ACC112 (cell line): ENCODE results near the gene NDUFS8.
A peak's percentile ranks its signal among the peaks of the same experiment; 100 is the strongest.

Source experiments
- H2AFZ ChIP-seq: fragments of 200-600 bp; sonication (generic); one replicate; pipeline ENCODE4 v1.6.0; 2017; ENCODE audit warnings: antibody characterized with exemption, low read length; ENCODE audit not compliant: unreplicated experiment
- H3K27ac ChIP-seq: fragments of 200-600 bp; sonication (generic); 2 replicates; pipeline ENCODE4 v1.5.1; 2014; ENCODE audit warnings: low read depth, mild to moderate bottlenecking, antibody characterized with exemption, low read length, moderate library complexity
- H3K27me3 ChIP-seq: fragments of 200-600 bp; sonication (generic); 2 replicates; pipeline ENCODE4 v1.6.1; 2014; ENCODE audit warnings: mild to moderate bottlenecking, antibody characterized with exemption, low read length, moderate library complexity, mixed read lengths; ENCODE audit not compliant: insufficient read depth
- H3K36me3 ChIP-seq: fragments of 200-600 bp; sonication (generic); 2 replicates; pipeline ENCODE4 v1.6.1; 2016; ENCODE audit warnings: mild to moderate bottlenecking, antibody characterized with exemption, low read length, moderate library complexity, mixed read lengths; ENCODE audit not compliant: insufficient read depth
- H3K4me1 ChIP-seq: fragments of 200-600 bp; sonication (generic); one replicate; pipeline ENCODE4 v1.6.1; 2016; ENCODE audit warnings: low read length, mixed read lengths; ENCODE audit not compliant: insufficient read depth, unreplicated experiment, control insufficient read depth
- H3K4me3 ChIP-seq: fragments of 200-600 bp; sonication (generic); 2 replicates; pipeline ENCODE4 v1.5.1; 2014; ENCODE audit warnings: mild to moderate bottlenecking, low read depth, low read length
- H3K79me2 ChIP-seq: fragments of 200-600 bp; sonication (generic); one replicate; pipeline ENCODE4 v1.6.0; 2016; ENCODE audit warnings: low read length; ENCODE audit not compliant: control insufficient read depth, unreplicated experiment, insufficient read depth

Gene NDUFS8

GRCh38 chr11:68019486-68019885, 11.0 kb upstream of the NDUFS8 start:
- H3K4me1 ChIP-seq = peaks cover 27% of the 10 kb centered on the region
- no peaks in the 10 kb centered on the region for H3K27me3 ChIP-seq
- H3K36me3 ChIP-seq = peaks cover 6% of the 10 kb centered on the region; the same call in 1 of the 2 replicates
- no peak overlapping the region for H3K27ac ChIP-seq
- no peak overlapping the region for H2AFZ ChIP-seq
- no peaks in the 10 kb centered on the region for H3K79me2 ChIP-seq
- H3K4me3 ChIP-seq = no peak overlapping the region

- Histone ChIP-seq H3K4me3 (no peak overlapping the region), H3K4me1 (peaks cover 19% of the 10 kb centered on the region), H2AFZ (no peak overlapping the region), H3K79me2 (no peaks in the 10 kb centered on the region), H3K27me3 (no peaks in the 10 kb centered on the region), H3K27ac (no peak overlapping the region), H3K36me3 (peaks cover 14% of the 10 kb centered on the region; the same call in 1 of the 2 replicates)
Observed at GRCh38 chr11:68020575-68020974, 9.9 kb upstream of the NDUFS8 start.

GRCh38 chr11:68021167-68021787, 9.2 kb upstream of the NDUFS8 start:
- H2AFZ ChIP-seq = no peak overlapping the region
- no peak overlapping the region for H3K27ac ChIP-seq
- H3K79me2 ChIP-seq = no peaks in the 10 kb centered on the region
- H3K4me1 ChIP-seq = peaks cover 19% of the 10 kb centered on the region
- no peak overlapping the region for H3K4me3 ChIP-seq
- H3K36me3 ChIP-seq = peaks cover 14% of the 10 kb centered on the region; the same call in 1 of the 2 replicates
- no peaks in the 10 kb centered on the region for H3K27me3 ChIP-seq

- H3K79me2 ChIP-seq = peaks cover 3% of the 10 kb centered on the region
- no peaks in the 10 kb centered on the region for H3K27me3 ChIP-seq
- H3K4me1 ChIP-seq = peaks cover 18% of the 10 kb centered on the region
- H3K36me3 ChIP-seq = peaks cover 14% of the 10 kb centered on the region; the same call in 1 of the 2 replicates
- H3K27ac ChIP-seq = no peak overlapping the region
- no peak overlapping the region for H2AFZ ChIP-seq
- H3K4me3 ChIP-seq = no peak overlapping the region
Observed at GRCh38 chr11:68022531-68022930, 8.0 kb upstream of the NDUFS8 start.

- Histone ChIP-seq H2AFZ (no peak overlapping the region), H3K4me3 (no peak overlapping the region), H3K27ac (no peak overlapping the region), H3K27me3 (no peaks in the 10 kb centered on the region), H3K36me3 (peaks cover 14% of the 10 kb centered on the region; the same call in 1 of the 2 replicates), H3K79me2 (peaks cover 3% of the 10 kb centered on the region), H3K4me1 (peaks cover 35% of the 10 kb centered on the region)
Observed at GRCh38 chr11:68024508-68024907, 6.0 kb upstream of the NDUFS8 start.

- H3K79me2 ChIP-seq = peaks cover 3% of the 10 kb centered on the region
- peaks cover 39% of the 10 kb centered on the region for H3K4me1 ChIP-seq
- H3K27ac ChIP-seq = no peak overlapping the region
- H3K36me3 ChIP-seq = peaks cover 14% of the 10 kb centered on the region; the same call in 1 of the 2 replicates
- H3K4me3 ChIP-seq = no peak overlapping the region
- no peak overlapping the region for H2AFZ ChIP-seq
- no peaks in the 10 kb centered on the region for H3K27me3 ChIP-seq
Observed at GRCh38 chr11:68025047-68025446, 5.4 kb upstream of the NDUFS8 start.

GRCh38 chr11:68026391-68027105, 3.9 kb upstream of the NDUFS8 start:
- Histone ChIP-seq H3K4me1 (peaks cover 36% of the 10 kb centered on the region), H3K27ac (peak overlapping the region; percentile 86; the same call in 1 of the 2 replicates), H3K79me2 (peaks cover 12% of the 10 kb centered on the region), H3K27me3 (no peaks in the 10 kb centered on the region), H3K4me3 (no peak overlapping the region), H3K36me3 (peaks cover 14% of the 10 kb centered on the region; the same call in 1 of the 2 replicates), H2AFZ (no peak overlapping the region)

- peaks cover 43% of the 10 kb centered on the region for H3K4me1 ChIP-seq
- H3K36me3 ChIP-seq = peaks cover 14% of the 10 kb centered on the region; the same call in 1 of the 2 replicates
- 0 out of 2 replicates have a peak overlapping the region, but pooled peaks have one; percentile 30 for H3K4me3 ChIP-seq
- H3K27ac ChIP-seq = peak overlapping the region; percentile 86
- H3K27me3 ChIP-seq = no peaks in the 10 kb centered on the region
- H2AFZ ChIP-seq = no peak overlapping the region
- peaks cover 20% of the 10 kb centered on the region for H3K79me2 ChIP-seq
Observed at GRCh38 chr11:68027667-68028066, 2.8 kb upstream of the NDUFS8 start.

GRCh38 chr11:68028802-68029545, 1.5 kb upstream of the NDUFS8 start:
- H3K79me2 ChIP-seq = peaks cover 20% of the 10 kb centered on the region
- H3K27me3 ChIP-seq = no peaks in the 10 kb centered on the region
- peak overlapping the region; percentile 95 for H3K4me3 ChIP-seq
- H3K27ac ChIP-seq = peak overlapping the region; percentile 86
- no peak overlapping the region for H2AFZ ChIP-seq
- H3K36me3 ChIP-seq = peaks cover 15% of the 10 kb centered on the region
- peaks cover 43% of the 10 kb centered on the region for H3K4me1 ChIP-seq

GRCh38 chr11:68031144-68031464, 623 bp downstream of the NDUFS8 start:
- H2AFZ ChIP-seq = peak overlapping the region; percentile 79

More at GRCh38 chr11:68031144-68031464, 623 bp downstream of the NDUFS8 start:
- H3K4me3 ChIP-seq = peak overlapping the region; percentile 95
- H3K4me1 ChIP-seq = peaks cover 43% of the 10 kb centered on the region
- peaks cover 20% of the 10 kb centered on the region for H3K79me2 ChIP-seq
- peak overlapping the region; percentile 50 for H3K27ac ChIP-seq
- H3K27me3 ChIP-seq = no peaks in the 10 kb centered on the region
- peaks cover 6% of the 10 kb centered on the region; the same call in 1 of the 2 replicates for H3K36me3 ChIP-seq
